Upper lobe of right lung (tissue), 1 donor: Measurements from ENCODE around the gene USP31. TPM values are rescaled to one million over a fixed set of nuclear protein-coding genes. Genes with fewer than 3 reads are reported as not detected.

Experiments
- ATAC-seq: fragments of 200-7000 bp; cut with Tn5 transposase; one replicate; pipeline ENCODE4 v1.9.1; 2020; ENCODE audit warnings: mild to moderate bottlenecking, moderate library complexity
- DNase-seq: peaks from one replicate; pipeline ENCODE4 v3.0.0-alpha.2; 2020
- H3K27ac ChIP-seq: fragments of 200-600 bp; one replicate; pipeline ENCODE4 v1.8.0; 2022
- H3K27me3 ChIP-seq: fragments of 200-600 bp; one replicate; pipeline ENCODE4 v1.8.0; 2022; ENCODE audit warnings: mild to moderate bottlenecking
- H3K36me3 ChIP-seq: fragments of 200-600 bp; one replicate; pipeline ENCODE4 v1.8.0; 2022
- H3K4me1 ChIP-seq: fragments of 200-600 bp; one replicate; pipeline ENCODE4 v1.8.0; 2022
- H3K4me3 ChIP-seq: fragments of 200-600 bp; one replicate; pipeline ENCODE4 v1.8.0; 2022; ENCODE audit warnings: mild to moderate bottlenecking
- H3K9me3 ChIP-seq: fragments of 200-600 bp; one replicate; pipeline ENCODE4 v1.8.0; 2022
- intact Hi-C: fragments of 100-400 bp; cut with DNase I; formaldehyde crosslinking; loops from one replicate; pipeline ENCODE4 v1.11.0; 2022
- total RNA-seq: library from RNA; stranded (reverse); fragmentation: NEBNext Ultra II Directional; extraction: Animal tissue kit (Norgen Biotek cat#: 25700); gene quantifications from one replicate; pipeline ENCODE4 v1.2.1, GENCODE V29; 2021
- TF ChIP-seq, protein P1 (sequence below): fragments of 200-600 bp; IDR thresholded peaks from one replicate; pipeline ENCODE4 v1.8.0; 2022; ENCODE audit warnings: antibody characterized with exemption
- donor health status: DM: no; HTN: yes; CAD: no; lungs with severe emphysema.

USP31 gene
- total RNA-seq, 1 donor from 2014 or later, result 15.9 TPM

- TF ChIP-seq, protein P1, sequence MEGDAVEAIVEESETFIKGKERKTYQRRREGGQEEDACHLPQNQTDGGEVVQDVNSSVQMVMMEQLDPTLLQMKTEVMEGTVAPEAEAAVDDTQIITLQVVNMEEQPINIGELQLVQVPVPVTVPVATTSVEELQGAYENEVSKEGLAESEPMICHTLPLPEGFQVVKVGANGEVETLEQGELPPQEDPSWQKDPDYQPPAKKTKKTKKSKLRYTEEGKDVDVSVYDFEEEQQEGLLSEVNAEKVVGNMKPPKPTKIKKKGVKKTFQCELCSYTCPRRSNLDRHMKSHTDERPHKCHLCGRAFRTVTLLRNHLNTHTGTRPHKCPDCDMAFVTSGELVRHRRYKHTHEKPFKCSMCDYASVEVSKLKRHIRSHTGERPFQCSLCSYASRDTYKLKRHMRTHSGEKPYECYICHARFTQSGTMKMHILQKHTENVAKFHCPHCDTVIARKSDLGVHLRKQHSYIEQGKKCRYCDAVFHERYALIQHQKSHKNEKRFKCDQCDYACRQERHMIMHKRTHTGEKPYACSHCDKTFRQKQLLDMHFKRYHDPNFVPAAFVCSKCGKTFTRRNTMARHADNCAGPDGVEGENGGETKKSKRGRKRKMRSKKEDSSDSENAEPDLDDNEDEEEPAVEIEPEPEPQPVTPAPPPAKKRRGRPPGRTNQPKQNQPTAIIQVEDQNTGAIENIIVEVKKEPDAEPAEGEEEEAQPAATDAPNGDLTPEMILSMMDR, result no peak
- intact Hi-C loops, result no loop called here
- Histone ChIP-seq H3K27ac (no peak overlapping the region), H3K4me1 (no peaks in the 10 kb centered on the region), H3K27me3 (peaks cover 4% of the 10 kb centered on the region), H3K9me3 (peaks cover 4% of the 10 kb centered on the region), H3K4me3 (no peak overlapping the region), H3K36me3 (no peaks in the 10 kb centered on the region)
- DNase-seq (no peak), ATAC-seq (no peak)
Observed at GRCh38 chr16:23029733-23030420, 119.4 kb downstream of the USP31 start.

DNA sequence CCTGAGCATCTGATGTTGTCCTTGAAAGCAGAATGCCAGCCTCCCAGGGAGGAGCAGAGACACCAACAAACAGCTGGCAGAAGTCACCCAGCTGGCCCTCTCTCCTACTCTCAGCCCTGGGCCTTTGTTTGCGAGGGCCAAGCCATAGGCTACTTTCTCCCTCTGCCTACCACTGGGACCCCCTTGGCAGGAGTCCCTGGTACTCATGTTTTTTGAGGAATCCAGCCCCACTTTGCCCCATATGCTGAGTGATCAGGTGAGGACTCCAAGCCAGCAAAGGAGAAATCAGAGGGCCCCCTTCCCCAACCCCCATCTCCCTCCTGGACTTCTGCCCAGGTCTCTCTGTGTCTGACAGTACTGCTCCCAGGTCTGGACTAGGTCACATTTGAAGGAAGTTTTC lies 121.9 kb downstream of the USP31 start:
- Histone ChIP-seq H3K4me1 (no peaks in the 10 kb centered on the region), H3K36me3 (no peaks in the 10 kb centered on the region), H3K9me3 (no peaks in the 10 kb centered on the region), H3K27ac (no peak overlapping the region), H3K4me3 (no peak overlapping the region), H3K27me3 (peaks cover 4% of the 10 kb centered on the region)
- TF ChIP-seq, protein P1, result no peak
- ATAC-seq (no peak), DNase-seq (no peak)
- intact Hi-C loops, result no loop called here

DNA sequence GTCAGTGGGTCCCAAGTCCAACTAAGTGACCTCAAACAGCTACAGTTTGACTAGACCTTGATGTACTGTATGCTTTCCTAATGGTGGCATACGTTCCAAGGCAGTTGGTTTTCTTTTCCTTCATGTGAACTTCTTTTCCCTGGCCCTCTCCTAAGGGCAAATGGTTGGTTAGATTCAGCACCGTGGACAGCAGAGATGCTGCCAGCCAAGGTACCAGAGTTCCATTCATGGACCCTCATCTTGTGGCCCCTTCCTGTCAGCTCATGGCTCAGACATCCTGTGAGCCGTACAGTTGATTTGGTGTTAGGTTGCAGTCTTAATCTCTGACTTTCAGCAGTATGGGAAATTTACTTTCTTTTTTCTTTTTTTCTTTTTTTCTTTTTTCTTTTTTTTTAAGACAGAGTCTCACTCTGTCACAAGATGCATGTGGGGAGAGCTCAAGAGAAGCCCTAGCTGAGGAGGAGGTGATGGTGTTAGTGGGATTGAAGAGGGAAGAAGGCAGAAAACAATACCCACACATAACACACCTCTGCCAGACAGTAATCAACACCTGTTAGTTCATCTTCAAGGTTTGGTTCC lies 122.4 kb downstream of the USP31 start:
- intact Hi-C loops, result no loop called here
- ATAC-seq (no peak), DNase-seq (no peak)
- no peak overlapping the region for H3K27ac ChIP-seq
- no peaks in the 10 kb centered on the region for H3K9me3 ChIP-seq
- H3K27me3 ChIP-seq, result peaks cover 4% of the 10 kb centered on the region
- no peak overlapping the region for H3K4me3 ChIP-seq
- no peaks in the 10 kb centered on the region for H3K4me1 ChIP-seq
- no peaks in the 10 kb centered on the region for H3K36me3 ChIP-seq
- TF ChIP-seq, protein P1, result no peak

- Histone ChIP-seq H3K36me3 (no peaks in the 10 kb centered on the region), H3K27me3 (peaks cover 4% of the 10 kb centered on the region), H3K4me3 (no peak overlapping the region), H3K27ac (no peak overlapping the region), H3K4me1 (no peaks in the 10 kb centered on the region), H3K9me3 (no peaks in the 10 kb centered on the region)
- intact Hi-C loops, result no loop called here
- ATAC-seq, result no peak
- no peak for DNase-seq
- TF ChIP-seq, protein P1, result no peak
Observed at GRCh38 chr16:23025692-23026307, 123.5 kb downstream of the USP31 start.

GRCh38 chr16:23024044-23024443 lies 125.2 kb downstream of the USP31 start:
- H3K36me3 ChIP-seq, result no peaks in the 10 kb centered on the region
- DNase-seq (no peak), ATAC-seq (no peak)
- no peak overlapping the region for H3K27ac ChIP-seq
- no peaks in the 10 kb centered on the region for H3K9me3 ChIP-seq
- TF ChIP-seq, protein P1, result no peak
- H3K4me3 ChIP-seq, result no peak overlapping the region
- no peaks in the 10 kb centered on the region for H3K4me1 ChIP-seq
- intact Hi-C loops, result no loop called here
- no peaks in the 10 kb centered on the region for H3K27me3 ChIP-seq
